ENCODE measurements around the gene TRIM14.

DNA sequence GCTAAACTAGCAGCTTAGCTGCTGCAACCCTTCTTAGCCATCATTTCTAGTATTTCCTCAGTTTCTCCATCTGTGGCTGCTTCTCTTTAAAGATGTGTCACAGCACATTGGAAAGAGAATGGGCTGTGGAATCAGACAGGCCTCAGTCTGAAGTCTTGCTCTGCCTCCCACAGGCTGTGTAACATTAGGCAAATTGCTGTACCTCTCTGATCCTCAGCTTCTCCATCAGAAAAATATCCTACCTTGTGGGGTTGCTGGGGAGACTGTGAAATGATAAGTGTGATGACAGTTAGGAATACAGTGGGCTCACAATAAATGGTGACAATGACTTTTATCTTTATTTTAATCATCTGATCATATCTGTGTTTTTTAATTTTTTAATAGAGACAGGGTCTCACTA lies 17.5 kb upstream of the TRIM14 start:
- TF ChIP-seq, protein P1, sequence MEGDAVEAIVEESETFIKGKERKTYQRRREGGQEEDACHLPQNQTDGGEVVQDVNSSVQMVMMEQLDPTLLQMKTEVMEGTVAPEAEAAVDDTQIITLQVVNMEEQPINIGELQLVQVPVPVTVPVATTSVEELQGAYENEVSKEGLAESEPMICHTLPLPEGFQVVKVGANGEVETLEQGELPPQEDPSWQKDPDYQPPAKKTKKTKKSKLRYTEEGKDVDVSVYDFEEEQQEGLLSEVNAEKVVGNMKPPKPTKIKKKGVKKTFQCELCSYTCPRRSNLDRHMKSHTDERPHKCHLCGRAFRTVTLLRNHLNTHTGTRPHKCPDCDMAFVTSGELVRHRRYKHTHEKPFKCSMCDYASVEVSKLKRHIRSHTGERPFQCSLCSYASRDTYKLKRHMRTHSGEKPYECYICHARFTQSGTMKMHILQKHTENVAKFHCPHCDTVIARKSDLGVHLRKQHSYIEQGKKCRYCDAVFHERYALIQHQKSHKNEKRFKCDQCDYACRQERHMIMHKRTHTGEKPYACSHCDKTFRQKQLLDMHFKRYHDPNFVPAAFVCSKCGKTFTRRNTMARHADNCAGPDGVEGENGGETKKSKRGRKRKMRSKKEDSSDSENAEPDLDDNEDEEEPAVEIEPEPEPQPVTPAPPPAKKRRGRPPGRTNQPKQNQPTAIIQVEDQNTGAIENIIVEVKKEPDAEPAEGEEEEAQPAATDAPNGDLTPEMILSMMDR (conservative IDR thresholded peaks at IDR 0.05; ENCODE audit: low read depth, low read length) = no peak
- TF ChIP-seq SMC3 (IDR thresholded peaks at IDR 0.05; ENCODE audit: low read depth, low read length) = no peak

Measured in IMR-90 (cell line).